OCI-LY1 (cell line): ENCODE data around the gene TMEM109.
A peak's percentile ranks its signal among the peaks of the same experiment; 100 is the strongest.

Experiments used
- H2AFZ ChIP-seq: fragments of 200-600 bp; sonication (generic), shearing (Covaris generic); 2 replicates; pipeline ENCODE4 v1.6.0; 2014; ENCODE audit warnings: antibody characterized with exemption, mild to moderate bottlenecking, low read length
- H3F3A ChIP-seq: fragments of 200-600 bp; sonication (generic), shearing (Covaris generic); 2 replicates; pipeline ENCODE4 v1.6.0; 2014; ENCODE audit warnings: mild to moderate bottlenecking, antibody characterized with exemption, low read length, moderate library complexity; ENCODE audit not compliant: insufficient read depth
- H3K27ac ChIP-seq: fragments of 200-600 bp; sonication (generic); 2 replicates; pipeline ENCODE4 v1.5.1; 2014; ENCODE audit warnings: low read length, mixed run types, mild to moderate bottlenecking, low read depth; ENCODE audit not compliant: poor library complexity, severe bottlenecking
- H3K27me3 ChIP-seq: fragments of 200-600 bp; sonication (generic); 2 replicates; pipeline ENCODE4 v1.6.0; 2014; ENCODE audit warnings: antibody characterized with exemption, mild to moderate bottlenecking, low read length, moderate library complexity; ENCODE audit not compliant: insufficient read depth
- H3K36me3 ChIP-seq: fragments of 200-600 bp; sonication (generic); 2 replicates; pipeline ENCODE4 v1.6.1; 2014; ENCODE audit warnings: mild to moderate bottlenecking, antibody characterized with exemption, low read length, moderate library complexity, mixed read lengths; ENCODE audit not compliant: insufficient read depth
- H3K4me1 ChIP-seq: fragments of 200-600 bp; sonication (generic); 2 replicates; pipeline ENCODE4 v1.5.1; 2014; ENCODE audit warnings: mild to moderate bottlenecking, low read length, moderate library complexity; ENCODE audit not compliant: insufficient read depth, severe bottlenecking
- H3K4me2 ChIP-seq: fragments of 200-600 bp; sonication (generic), shearing (Covaris generic); 2 replicates; pipeline ENCODE4 v1.6.1; 2014; ENCODE audit warnings: low read length
- H3K4me3 ChIP-seq: fragments of 200-600 bp; sonication (generic); 2 replicates; pipeline ENCODE4 v1.5.1; 2014; ENCODE audit warnings: low read length, low read depth, mild to moderate bottlenecking, mixed read lengths; ENCODE audit not compliant: poor library complexity, severe bottlenecking
- H3K79me2 ChIP-seq: fragments of 200-600 bp; shearing (Covaris generic); 2 replicates; pipeline ENCODE4 v1.6.1; 2016; ENCODE audit warnings: mixed run types, low read length, mixed read lengths; ENCODE audit not compliant: insufficient read depth
- H3K9ac ChIP-seq: fragments of 200-600 bp; sonication (generic), shearing (Covaris generic); 2 replicates; pipeline ENCODE4 v1.6.1; 2014; ENCODE audit warnings: mild to moderate bottlenecking, low read length, mixed read lengths
- H3K9me2 ChIP-seq: fragments of 200-600 bp; sonication (generic), shearing (Covaris generic); 2 replicates; pipeline ENCODE4 v1.6.1; 2014; ENCODE audit warnings: low read depth, mild to moderate bottlenecking, low read length, mixed read lengths
- H3K9me3 ChIP-seq: fragments of 200-600 bp; shearing (Covaris generic); 2 replicates; pipeline ENCODE4 v1.6.1; 2014; ENCODE audit warnings: low read length, mixed read lengths
- H4K20me1 ChIP-seq: fragments of 200-600 bp; sonication (generic), shearing (Covaris generic); 2 replicates; pipeline ENCODE4 v1.6.0; 2016; ENCODE audit warnings: mild to moderate bottlenecking, low read length; ENCODE audit not compliant: insufficient read depth
- CTCF ChIP-seq: fragments of 200-600 bp; sonication (generic), shearing (Covaris generic); IDR thresholded peaks from 2 replicates; pipeline ENCODE4 v1.5.1; 2017; ENCODE audit warnings: mild to moderate bottlenecking, antibody characterized with exemption, low read length, moderate library complexity, mixed read lengths
- EZH2 ChIP-seq: fragments of 200-600 bp; sonication (generic), shearing (Covaris generic); IDR thresholded peaks from 2 replicates; pipeline ENCODE4 v1.8.0; 2017; ENCODE audit warnings: borderline replicate concordance, mixed run types, mild to moderate bottlenecking, antibody characterized with exemption, low read length, moderate library complexity, mixed read lengths

Gene TMEM109

DNA sequence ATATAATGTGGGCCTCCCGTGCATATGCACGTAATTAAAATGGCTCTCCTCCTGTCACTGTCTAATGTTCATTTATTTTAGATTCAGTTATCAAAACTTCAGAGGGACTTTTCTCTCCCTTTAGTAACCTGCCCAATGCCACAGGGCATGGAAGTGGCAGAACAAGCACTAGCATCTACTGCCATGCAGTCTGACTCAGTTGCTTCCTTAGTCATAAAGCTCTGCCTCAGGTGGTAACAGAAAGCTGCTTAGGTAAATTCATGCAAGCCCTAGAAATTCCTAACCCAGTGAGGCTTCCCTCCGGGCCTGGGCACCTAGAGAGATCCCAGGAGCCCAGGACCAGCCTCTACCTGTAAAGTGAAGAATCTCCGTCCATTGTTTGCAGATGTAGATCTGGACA lies 16.5 kb upstream of the TMEM109 start:
- Histone ChIP-seq H2AFZ (no peak overlapping the region), H3K4me3 (no peak overlapping the region), H3K27ac (no peak overlapping the region), H4K20me1 (no peaks in the 10 kb centered on the region), H3K4me1 (no peaks in the 10 kb centered on the region), H3F3A (no peaks in the 10 kb centered on the region), H3K9me2 (no peaks in the 10 kb centered on the region), H3K79me2 (no peaks in the 10 kb centered on the region), H3K9me3 (no peaks in the 10 kb centered on the region), H3K36me3 (peaks cover 97% of the 10 kb centered on the region), H3K4me2 (no peak overlapping the region), H3K9ac (no peak overlapping the region), H3K27me3 (no peaks in the 10 kb centered on the region)
- TF ChIP-seq EZH2 (no peak), CTCF (no peak)

GRCh38 chr11:60899046-60899936 lies 14.7 kb upstream of the TMEM109 start:
- Histone ChIP-seq H3F3A (no peaks in the 10 kb centered on the region), H3K27me3 (no peaks in the 10 kb centered on the region), H3K9ac (no peak overlapping the region), H3K27ac (no peak overlapping the region), H3K4me3 (no peak overlapping the region), H2AFZ (no peak overlapping the region), H3K36me3 (peaks cover 99% of the 10 kb centered on the region), H3K9me2 (no peaks in the 10 kb centered on the region), H3K79me2 (peaks cover 11% of the 10 kb centered on the region), H3K4me1 (peaks cover 3% of the 10 kb centered on the region), H4K20me1 (no peaks in the 10 kb centered on the region), H3K4me2 (no peak overlapping the region), H3K9me3 (no peaks in the 10 kb centered on the region)
- TF ChIP-seq EZH2 = no peak
- peak; percentile 96 for TF ChIP-seq CTCF

DNA sequence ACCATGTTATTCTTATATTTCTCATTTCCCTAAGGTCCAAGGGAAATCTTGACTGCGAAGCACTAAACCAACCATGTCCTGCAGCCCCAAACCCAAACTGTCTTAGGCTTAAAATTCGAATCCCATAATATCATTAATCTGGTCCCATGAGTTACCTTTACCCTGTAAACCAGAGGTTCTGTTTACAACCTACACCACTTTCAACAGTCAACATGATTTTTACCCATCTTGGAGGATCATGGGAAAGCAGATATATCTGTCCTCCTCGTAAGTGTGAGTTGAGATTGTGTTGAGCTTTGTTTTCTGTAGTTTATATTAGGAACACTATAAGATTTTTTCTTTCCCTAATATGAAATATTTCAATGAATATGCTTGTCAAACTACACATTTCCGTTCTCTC lies 14.0 kb upstream of the TMEM109 start:
- Histone ChIP-seq H3K4me1 (peaks cover 10% of the 10 kb centered on the region), H3K27ac (no peak overlapping the region), H3K36me3 (peaks cover 95% of the 10 kb centered on the region), H3K4me3 (no peak overlapping the region), H3F3A (no peaks in the 10 kb centered on the region), H3K9me3 (no peaks in the 10 kb centered on the region), H3K79me2 (peaks cover 18% of the 10 kb centered on the region), H3K9ac (no peak overlapping the region), H3K9me2 (no peaks in the 10 kb centered on the region), H2AFZ (no peak overlapping the region), H3K4me2 (no peak overlapping the region), H4K20me1 (no peaks in the 10 kb centered on the region), H3K27me3 (no peaks in the 10 kb centered on the region)
- TF ChIP-seq CTCF (no peak), EZH2 (no peak)
